HG03196 (cell line): Measurements from ENCODE around the gene BDH1.

ENCODE experiments used
- ATAC-seq: cut with Tn5 transposase; IDR thresholded peaks from one replicate; pipeline ENCODE4 v1.9.1; 2021; ENCODE audit not compliant: unreplicated experiment

Gene BDH1

DNA sequence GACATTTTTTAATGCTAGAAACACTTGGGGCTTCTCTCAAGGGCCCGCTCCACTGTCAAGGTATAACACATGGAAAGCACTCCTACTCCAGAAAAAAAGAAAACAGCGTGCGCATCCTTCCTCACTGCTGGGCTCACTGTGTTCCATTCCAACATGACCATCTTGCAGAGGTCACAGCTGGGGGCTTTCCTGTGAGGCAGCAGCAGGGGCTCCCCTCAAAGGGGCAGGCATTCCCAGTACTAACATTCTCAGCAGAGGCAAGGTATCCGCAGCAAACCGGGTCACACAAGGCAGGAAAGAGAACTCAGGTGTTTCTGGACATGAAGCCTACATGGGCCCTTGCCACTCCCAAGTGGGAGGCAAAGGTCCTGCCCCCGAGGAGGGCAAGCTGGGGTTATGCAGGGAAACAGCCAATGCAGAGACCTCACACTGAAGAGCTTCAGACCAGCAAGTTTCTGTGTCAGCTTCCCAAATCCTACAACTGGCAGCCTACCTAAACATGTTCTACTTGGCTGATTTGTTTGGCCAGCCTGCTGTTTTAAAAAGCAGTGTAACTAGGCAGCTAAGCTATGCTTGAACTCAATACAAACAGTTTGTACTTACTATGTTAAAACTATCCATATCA lies 6.4 kb downstream of the BDH1 start:
- ATAC-seq = no peak

- no peak for ATAC-seq
Measured at GRCh38 chr3:197547306-197548011, 8.3 kb downstream of the BDH1 start.

DNA sequence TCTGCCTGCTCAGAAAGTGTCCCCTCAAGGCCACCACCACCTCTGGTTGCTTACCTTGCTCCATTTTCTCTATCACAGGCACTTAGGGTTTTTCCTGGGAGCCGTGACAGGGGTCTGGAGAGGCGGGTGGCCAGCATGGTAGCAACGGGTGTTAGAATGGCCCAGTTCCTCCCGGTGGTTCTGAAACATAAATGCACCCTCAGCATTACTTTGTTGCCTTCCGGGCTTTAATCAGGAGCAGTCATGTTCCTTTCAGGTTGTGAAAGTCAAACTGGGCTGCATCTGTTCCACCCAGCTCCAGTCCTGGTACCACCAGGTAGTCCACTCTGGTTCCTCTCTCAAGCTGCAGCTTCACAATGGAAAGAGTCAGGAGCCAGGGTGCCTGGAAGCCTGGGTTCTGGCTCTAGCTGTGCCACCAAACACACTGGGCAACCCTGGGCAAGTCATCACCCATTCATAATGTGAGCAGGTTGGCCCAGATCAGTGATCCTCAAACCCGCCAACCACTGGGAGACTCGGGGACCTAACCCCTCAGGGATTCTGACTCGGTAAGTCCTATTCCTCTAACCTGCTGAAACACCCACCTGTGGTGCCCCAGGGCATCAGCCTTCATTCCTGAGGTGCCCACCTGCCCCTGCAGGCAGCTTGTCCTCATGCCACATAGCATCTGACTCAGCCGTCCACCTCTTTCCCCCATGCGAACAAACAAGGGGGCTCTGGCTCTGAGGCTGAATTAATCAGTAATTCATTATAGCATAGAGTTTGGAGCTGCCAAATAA lies 9.3 kb downstream of the BDH1 start:
- no peak for ATAC-seq

DNA sequence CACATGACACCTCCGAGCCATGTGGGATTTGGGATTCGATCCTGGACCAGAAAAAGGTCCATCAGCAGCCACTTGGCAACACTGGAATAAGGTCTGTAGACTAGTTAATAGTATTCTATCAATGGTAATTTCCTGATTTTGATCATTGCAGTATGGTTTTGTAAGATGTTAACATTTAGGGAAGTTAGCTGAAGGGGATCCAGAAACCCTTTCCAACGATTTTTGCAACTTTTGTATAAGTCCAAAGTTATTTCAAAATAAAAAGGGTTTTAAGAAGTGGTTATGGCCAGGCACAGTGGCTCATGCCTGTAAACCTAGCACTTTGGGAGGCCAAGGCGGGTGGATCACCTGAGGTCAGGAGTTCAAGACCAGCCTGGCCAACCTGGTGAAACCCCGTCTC lies 10.2 kb downstream of the BDH1 start:
- no peak for ATAC-seq

GRCh38 chr3:197545101-197545500 lies 10.7 kb downstream of the BDH1 start:
- ATAC-seq = no peak

- no peak for ATAC-seq
Measured at GRCh38 chr3:197542741-197543454, 12.9 kb downstream of the BDH1 start.

DNA sequence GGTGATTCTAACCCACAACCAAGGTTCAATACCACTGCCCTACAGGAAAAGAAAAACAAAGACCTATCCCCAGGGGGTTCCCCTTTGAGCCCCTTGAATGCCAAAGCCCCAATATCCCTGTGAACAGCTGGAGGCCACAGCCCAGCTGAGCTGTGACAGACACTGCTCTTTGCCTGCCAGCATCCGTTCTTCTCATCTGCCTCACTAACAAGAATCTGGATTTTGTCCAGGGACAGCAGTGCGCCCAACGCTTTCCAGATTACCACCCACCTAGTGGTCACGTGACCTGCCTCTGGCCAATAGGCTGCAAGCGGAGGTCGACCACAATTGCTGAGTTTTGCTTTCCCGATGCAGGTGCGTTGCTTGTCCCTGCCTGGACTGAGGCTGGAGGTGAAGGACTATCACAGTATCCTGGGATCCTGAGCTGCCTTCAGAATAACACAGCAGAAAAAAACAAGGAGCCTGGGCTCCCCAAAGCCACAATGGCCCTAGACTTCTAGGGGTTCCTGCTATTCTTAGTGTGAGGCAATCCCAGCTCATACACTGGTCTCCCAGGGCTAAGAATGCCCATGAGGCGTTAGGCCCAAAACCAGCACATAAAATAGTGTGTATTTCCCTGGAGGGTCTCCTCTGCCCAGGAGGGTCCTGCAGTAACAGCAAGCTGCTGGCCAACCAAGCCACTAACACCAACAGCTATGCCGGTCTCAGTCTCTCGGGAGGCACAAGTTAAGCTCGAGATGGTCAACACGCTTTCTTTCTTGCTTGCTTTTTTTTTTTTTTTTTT lies 13.8 kb downstream of the BDH1 start:
- no peak for ATAC-seq

GRCh38 chr3:197540961-197541377 lies 14.8 kb downstream of the BDH1 start:
- no peak for ATAC-seq

DNA sequence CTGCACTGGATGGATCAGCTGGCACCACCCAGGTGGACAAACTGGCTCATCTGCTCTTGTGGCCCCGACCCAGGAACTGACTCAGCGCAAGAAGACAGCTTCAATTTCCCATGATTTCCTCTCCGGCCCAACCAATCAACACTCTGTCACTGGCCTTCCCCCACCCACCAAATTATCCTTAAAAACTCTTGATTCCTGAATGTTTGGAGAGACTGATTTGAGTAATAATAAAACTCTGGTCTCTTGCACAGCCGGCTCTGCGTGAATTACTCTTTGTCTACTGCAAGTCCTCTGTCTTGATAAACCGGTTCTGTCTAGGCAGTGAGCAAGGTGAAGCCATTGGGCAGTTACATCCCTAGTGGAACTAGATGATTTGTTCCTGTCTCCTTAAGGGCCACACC lies 16.1 kb downstream of the BDH1 start:
- no peak for ATAC-seq

DNA sequence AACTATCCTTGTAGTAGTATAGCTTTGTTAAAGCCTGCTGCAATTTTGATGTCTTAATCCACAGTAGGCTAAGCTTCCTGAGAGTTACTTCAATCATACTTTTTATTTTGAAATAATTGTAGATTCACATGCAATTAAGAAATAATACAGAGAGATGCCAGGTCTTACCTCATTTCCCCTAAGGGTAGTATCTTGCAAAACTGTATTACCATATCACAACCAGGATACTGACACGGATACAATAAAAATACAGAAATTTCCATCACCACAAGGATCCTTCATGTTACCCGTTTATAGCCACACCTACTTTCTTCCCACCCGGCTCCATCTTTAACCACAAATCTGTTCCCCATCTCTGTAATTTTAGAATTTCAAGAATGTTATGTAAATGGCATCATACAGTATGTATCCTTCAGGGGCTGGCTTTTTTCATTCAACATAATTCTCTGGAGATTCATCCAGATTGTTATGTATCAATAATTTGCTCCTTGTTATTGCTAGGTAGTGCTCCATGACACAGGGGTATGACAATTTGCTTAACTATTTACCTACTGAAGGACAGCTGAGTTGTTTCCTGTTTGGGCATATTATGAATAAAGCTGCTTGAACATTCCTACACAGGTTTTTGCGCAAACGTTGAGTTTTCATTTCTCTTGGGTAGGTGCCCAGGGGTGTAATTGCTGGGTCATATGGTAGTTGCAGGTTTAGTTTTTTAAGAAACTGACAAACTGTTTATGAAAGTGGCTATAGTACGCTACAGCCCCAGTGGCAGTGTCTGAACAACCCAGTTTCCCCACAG lies 21.6 kb downstream of the BDH1 start:
- ATAC-seq = no peak

DNA sequence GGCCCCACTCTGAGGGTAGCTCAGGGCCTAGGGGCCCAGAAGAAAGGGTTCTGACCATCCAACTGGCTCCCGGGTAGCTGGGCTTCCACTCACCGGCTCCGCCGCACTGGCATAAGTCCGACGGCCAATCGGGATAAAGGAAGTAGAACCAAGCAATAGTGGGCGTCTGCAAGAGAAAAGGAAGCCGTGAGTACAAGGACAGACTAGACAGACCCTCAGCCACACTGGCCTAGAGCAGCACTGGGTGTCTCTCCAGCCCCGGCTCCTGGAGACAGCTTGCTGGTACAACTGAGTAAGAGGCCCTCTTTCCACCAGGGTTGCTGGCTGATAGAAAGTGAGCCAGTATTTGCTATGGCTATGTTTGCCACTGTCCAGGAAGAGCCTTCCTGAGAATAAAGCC lies 22.4 kb downstream of the BDH1 start:
- ATAC-seq = no peak

- ATAC-seq = no peak
Measured at GRCh38 chr3:197532388-197532787, 23.4 kb downstream of the BDH1 start.

DNA sequence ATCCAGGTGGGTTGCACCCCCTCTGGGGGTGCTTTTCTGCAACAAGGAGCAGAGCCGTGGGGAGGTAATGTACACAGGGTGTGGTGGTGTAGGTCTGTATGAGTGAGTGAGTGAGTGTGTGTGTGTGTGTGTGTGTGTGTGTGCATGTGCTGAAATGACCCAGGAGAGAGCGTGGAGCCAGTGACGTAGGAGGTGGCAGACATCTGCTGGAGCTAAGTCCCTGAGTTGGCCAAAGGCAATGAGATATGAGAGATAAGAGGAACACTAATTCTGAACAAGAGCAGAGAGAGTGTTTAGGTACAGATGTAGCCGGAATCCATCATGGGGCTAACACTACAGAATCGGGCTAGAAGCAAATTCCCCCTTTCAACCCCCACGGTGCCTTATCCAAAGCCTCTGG lies 27.6 kb downstream of the BDH1 start:
- ATAC-seq = no peak

GRCh38 chr3:197527569-197527968 lies 28.2 kb downstream of the BDH1 start:
- no peak for ATAC-seq

GRCh38 chr3:197525706-197526105 lies 30.1 kb downstream of the BDH1 start:
- no peak for ATAC-seq

GRCh38 chr3:197524128-197524527 lies 31.6 kb downstream of the BDH1 start:
- no peak for ATAC-seq

DNA sequence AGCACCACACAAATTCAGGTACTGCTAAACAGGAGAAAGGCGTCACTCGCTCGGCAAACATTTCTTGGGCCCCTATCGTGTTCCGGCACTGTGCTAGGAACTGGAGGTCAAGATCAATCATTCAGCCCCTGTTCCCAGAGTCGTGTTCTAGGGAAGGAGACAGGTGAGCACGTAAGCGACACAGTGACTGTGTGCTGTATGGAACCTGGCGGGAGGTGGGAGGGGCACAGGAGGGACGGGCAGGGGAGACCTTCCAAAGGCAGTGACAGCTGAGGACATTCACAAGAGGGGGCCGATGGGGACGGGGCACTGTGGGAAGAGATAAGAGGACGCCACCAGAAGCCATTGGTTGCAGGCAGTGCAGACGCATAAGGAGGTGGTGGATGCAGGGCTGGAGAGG lies 32.2 kb downstream of the BDH1 start:
- ATAC-seq = no peak

GRCh38 chr3:197522881-197523441 lies 32.8 kb downstream of the BDH1 start:
- no peak for ATAC-seq

GRCh38 chr3:197522183-197522715 lies 33.5 kb downstream of the BDH1 start:
- no peak for ATAC-seq
